ENCODE data around the gene SYT5.
"Not testable (repeated sequence)": the region's sequence is repeated elsewhere in the genome, so short reads cannot be mapped to it uniquely, and the experiment has no call there.

SYT5 gene

GRCh38 chr19:55206664-55207500 lies 26.8 kb upstream of the SYT5 start:
- DNase-seq: peak; percentile 76

- not testable (repeated sequence) for DNase-seq
These were observed 22.1 kb upstream of the SYT5 start for GRCh38 chr19:55202199-55202598.

- DNase-seq: no peak
These were observed 19.6 kb upstream of the SYT5 start for GRCh38 chr19:55199620-55200204.

GRCh38 chr19:55198651-55199050 lies 18.6 kb upstream of the SYT5 start:
- DNase-seq: no peak

- peak; percentile 47 for DNase-seq
These were observed 17.4 kb upstream of the SYT5 start for GRCh38 chr19:55197528-55197927.

- DNase-seq: no peak
These were observed 16.7 kb upstream of the SYT5 start for GRCh38 chr19:55196803-55197202.

- DNase-seq: no peak
These were observed 13.4 kb upstream of the SYT5 start for GRCh38 chr19:55193481-55193880.

GRCh38 chr19:55189403-55189835 lies 9.3 kb upstream of the SYT5 start:
- peak; percentile 21 for DNase-seq

- DNase-seq: no peak
These were observed 8.5 kb upstream of the SYT5 start for GRCh38 chr19:55188625-55189024.

GRCh38 chr19:55186080-55186479 lies 6.0 kb upstream of the SYT5 start:
- DNase-seq: no peak

GRCh38 chr19:55181740-55182139 lies 1.7 kb upstream of the SYT5 start:
- DNase-seq: no peak

GRCh38 chr19:55178781-55179599 lies 1.1 kb downstream of the SYT5 start:
- DNase-seq: peak; percentile 97

GRCh38 chr19:55176076-55176475 lies 4.0 kb downstream of the SYT5 start:
- DNase-seq: no peak

GRCh38 chr19:55175117-55175867 lies 4.8 kb downstream of the SYT5 start:
- no peak for DNase-seq

GRCh38 chr19:55174425-55175116 lies 5.5 kb downstream of the SYT5 start:
- no peak for DNase-seq

GRCh38 chr19:55173714-55174409 lies 6.2 kb downstream of the SYT5 start:
- DNase-seq: peak; percentile 59

GRCh38 chr19:55173186-55173713 lies 6.8 kb downstream of the SYT5 start:
- DNase-seq: no peak

GRCh38 chr19:55172741-55173140 lies 7.3 kb downstream of the SYT5 start:
- DNase-seq: no peak

GRCh38 chr19:55172318-55172717 lies 7.8 kb downstream of the SYT5 start:
- not testable (repeated sequence) for DNase-seq

- no peak for DNase-seq
These were observed 8.6 kb downstream of the SYT5 start for GRCh38 chr19:55171440-55171839.

GRCh38 chr19:55169136-55169535 lies 11.0 kb downstream of the SYT5 start:
- DNase-seq: no peak

Measured in eye (tissue), 1 donor.